ENCODE measurements around the gene ARMS2.

ARMS2 gene

GRCh38 chr10:122475591-122476332 lies 21.3 kb downstream of the ARMS2 start:
- H3K9me3 ChIP-seq (ENCODE audit: insufficient read depth, low read length, severe bottlenecking), result no peaks in the 10 kb centered on the region
- H2AFZ ChIP-seq (ENCODE audit: low read depth, low read length), result no peak overlapping the region
- H3K4me1 ChIP-seq (ENCODE audit: insufficient read depth, low read length), result no peaks in the 10 kb centered on the region
- ATAC-seq (ENCODE audit: insufficient read depth, low read depth) (no peak), DNase-seq (no peak)
- TF ChIP-seq EZH2 (IDR thresholded peaks at IDR 0.05; ENCODE audit: borderline replicate concordance, low read depth, low read length, severe bottlenecking) (no peak), CTCF (IDR thresholded peaks at IDR 0.05; ENCODE audit: borderline replicate concordance, extremely low read depth, low read length, poor library complexity, severe bottlenecking) (no peak)
- H3K27ac ChIP-seq (ENCODE audit: low read length), result no peak overlapping the region
- H3K4me2 ChIP-seq (ENCODE audit: insufficient read depth, low read length), result no peak overlapping the region
- H3K4me3 ChIP-seq (ENCODE audit: low read depth in 1 of 2, low read length in 2 of 2), result no peak overlapping the region
- no peaks in the 10 kb centered on the region for H4K20me1 ChIP-seq (ENCODE audit: insufficient read depth, low read length)
- no peaks in the 10 kb centered on the region for H3K27me3 ChIP-seq (ENCODE audit: insufficient read depth, low read length, poor library complexity)
- H3K9ac ChIP-seq (ENCODE audit: low read depth, low read length), result no peak overlapping the region
- H3K36me3 ChIP-seq (ENCODE audit: insufficient read depth, low read length), result no peaks in the 10 kb centered on the region
- no peaks in the 10 kb centered on the region for H3K79me2 ChIP-seq (ENCODE audit: insufficient read depth, low read length)

GRCh38 chr10:122476333-122476695 lies 21.9 kb downstream of the ARMS2 start:
- H3K27me3 ChIP-seq (ENCODE audit: insufficient read depth, low read length, poor library complexity), result no peaks in the 10 kb centered on the region
- H3K9me3 ChIP-seq (ENCODE audit: insufficient read depth, low read length, severe bottlenecking), result peaks cover 2% of the 10 kb centered on the region
- no peak overlapping the region for H3K4me3 ChIP-seq (ENCODE audit: low read depth in 1 of 2, low read length in 2 of 2)
- H3K4me2 ChIP-seq (ENCODE audit: insufficient read depth, low read length), result no peak overlapping the region
- no peaks in the 10 kb centered on the region for H3K79me2 ChIP-seq (ENCODE audit: insufficient read depth, low read length)
- no peak for ATAC-seq (ENCODE audit: insufficient read depth, low read depth)
- no peaks in the 10 kb centered on the region for H4K20me1 ChIP-seq (ENCODE audit: insufficient read depth, low read length)
- H2AFZ ChIP-seq (ENCODE audit: low read depth, low read length), result no peak overlapping the region
- no peak overlapping the region for H3K27ac ChIP-seq (ENCODE audit: low read length)
- TF ChIP-seq CTCF (IDR thresholded peaks at IDR 0.05; ENCODE audit: borderline replicate concordance, extremely low read depth, low read length, poor library complexity, severe bottlenecking) (no peak), EZH2 (IDR thresholded peaks at IDR 0.05; ENCODE audit: borderline replicate concordance, low read depth, low read length, severe bottlenecking) (no peak)
- H3K36me3 ChIP-seq (ENCODE audit: insufficient read depth, low read length), result no peaks in the 10 kb centered on the region
- H3K9ac ChIP-seq (ENCODE audit: low read depth, low read length), result no peak overlapping the region
- no peak for DNase-seq
- H3K4me1 ChIP-seq (ENCODE audit: insufficient read depth, low read length), result no peaks in the 10 kb centered on the region

- Histone ChIP-seq H3K79me2 (ENCODE audit: insufficient read depth, low read length) (no peaks in the 10 kb centered on the region), H3K4me3 (ENCODE audit: low read depth in 1 of 2, low read length in 2 of 2) (no peak overlapping the region), H3K4me2 (ENCODE audit: insufficient read depth, low read length) (no peak overlapping the region), H3K9ac (ENCODE audit: low read depth, low read length) (no peak overlapping the region), H2AFZ (ENCODE audit: low read depth, low read length) (no peak overlapping the region), H3K27ac (ENCODE audit: low read length) (no peak overlapping the region), H3K36me3 (ENCODE audit: insufficient read depth, low read length) (no peaks in the 10 kb centered on the region), H3K4me1 (ENCODE audit: insufficient read depth, low read length) (no peaks in the 10 kb centered on the region), H3K9me3 (ENCODE audit: insufficient read depth, low read length, severe bottlenecking) (peaks cover 2% of the 10 kb centered on the region), H4K20me1 (ENCODE audit: insufficient read depth, low read length) (no peaks in the 10 kb centered on the region), H3K27me3 (ENCODE audit: insufficient read depth, low read length, poor library complexity) (no peaks in the 10 kb centered on the region)
- ATAC-seq (ENCODE audit: insufficient read depth, low read depth) (no peak), DNase-seq (no peak)
- TF ChIP-seq CTCF (IDR thresholded peaks at IDR 0.05; ENCODE audit: borderline replicate concordance, extremely low read depth, low read length, poor library complexity, severe bottlenecking), result no peak
- no peak for TF ChIP-seq EZH2 (IDR thresholded peaks at IDR 0.05; ENCODE audit: borderline replicate concordance, low read depth, low read length, severe bottlenecking)
Measured at GRCh38 chr10:122477436-122477835, 23.0 kb downstream of the ARMS2 start.
